SK-N-MC (cell line): ENCODE results near the gene BAZ1B.

Experiments used
- DNase-seq: peaks from one replicate; pipeline ENCODE4 v3.0.0-alpha.2; 2011; ENCODE audit warnings: low read depth, low spot score
- H3K27ac ChIP-seq: fragments of 200-600 bp; sonication (generic); 2 replicates; pipeline ENCODE4 v1.5.1; 2016; ENCODE audit warnings: mixed run types
- H3K36me3 ChIP-seq: fragments of 200-600 bp; sonication (generic); 2 replicates; pipeline ENCODE4 v1.6.1; 2017; ENCODE audit warnings: antibody characterized with exemption, low read length, mixed read lengths; ENCODE audit not compliant: insufficient read depth
- H3K4me3 ChIP-seq: fragments of 200-600 bp; sonication (generic); 2 replicates; pipeline ENCODE4 v1.5.1; 2016
- H3K9ac ChIP-seq: fragments of 200-600 bp; sonication (generic); 2 replicates; pipeline ENCODE4 v1.8.0; 2017; ENCODE audit warnings: mixed run types, mixed read lengths; ENCODE audit not compliant: insufficient read length
- H3K9me3 ChIP-seq: fragments of 200-600 bp; sonication (generic); 2 replicates; pipeline ENCODE4 v1.6.1; 2017; ENCODE audit warnings: low read depth, mild to moderate bottlenecking, antibody characterized with exemption, low read length, moderate library complexity, mixed read lengths
- EZH2 ChIP-seq: fragments of 200-600 bp; sonication (generic); IDR thresholded peaks from one replicate; pipeline ENCODE4 v1.6.1; 2017; ENCODE audit warnings: antibody characterized with exemption
- FOXP2 ChIP-seq: optimal IDR thresholded peaks from 2 replicates; pipeline ENCODE3; 2011; ENCODE audit warnings: mild to moderate bottlenecking, moderate library complexity; ENCODE audit not compliant: insufficient read depth; ENCODE audit errors: extremely low read length, control extremely low read depth
- POLR2AphosphoS5 ChIP-seq: IDR thresholded peaks from 2 replicates; pipeline ENCODE4 v1.6.1; 2012; ENCODE audit warnings: mild to moderate bottlenecking, low read depth, low read length, borderline replicate concordance

BAZ1B gene

GRCh38 chr7:73397521-73398281 is 124.4 kb downstream of the BAZ1B start:
- H3K9ac ChIP-seq, result no peak overlapping the region
- no peaks in the 10 kb centered on the region for H3K9me3 ChIP-seq
- H3K36me3 ChIP-seq, result no peaks in the 10 kb centered on the region
- TF ChIP-seq POLR2AphosphoS5, result no peak
- no peak for TF ChIP-seq FOXP2
- TF ChIP-seq EZH2, result no peak
- H3K4me3 ChIP-seq, result no peak overlapping the region
- DNase-seq, result no peak
- H3K27ac ChIP-seq, result no peak overlapping the region

DNA sequence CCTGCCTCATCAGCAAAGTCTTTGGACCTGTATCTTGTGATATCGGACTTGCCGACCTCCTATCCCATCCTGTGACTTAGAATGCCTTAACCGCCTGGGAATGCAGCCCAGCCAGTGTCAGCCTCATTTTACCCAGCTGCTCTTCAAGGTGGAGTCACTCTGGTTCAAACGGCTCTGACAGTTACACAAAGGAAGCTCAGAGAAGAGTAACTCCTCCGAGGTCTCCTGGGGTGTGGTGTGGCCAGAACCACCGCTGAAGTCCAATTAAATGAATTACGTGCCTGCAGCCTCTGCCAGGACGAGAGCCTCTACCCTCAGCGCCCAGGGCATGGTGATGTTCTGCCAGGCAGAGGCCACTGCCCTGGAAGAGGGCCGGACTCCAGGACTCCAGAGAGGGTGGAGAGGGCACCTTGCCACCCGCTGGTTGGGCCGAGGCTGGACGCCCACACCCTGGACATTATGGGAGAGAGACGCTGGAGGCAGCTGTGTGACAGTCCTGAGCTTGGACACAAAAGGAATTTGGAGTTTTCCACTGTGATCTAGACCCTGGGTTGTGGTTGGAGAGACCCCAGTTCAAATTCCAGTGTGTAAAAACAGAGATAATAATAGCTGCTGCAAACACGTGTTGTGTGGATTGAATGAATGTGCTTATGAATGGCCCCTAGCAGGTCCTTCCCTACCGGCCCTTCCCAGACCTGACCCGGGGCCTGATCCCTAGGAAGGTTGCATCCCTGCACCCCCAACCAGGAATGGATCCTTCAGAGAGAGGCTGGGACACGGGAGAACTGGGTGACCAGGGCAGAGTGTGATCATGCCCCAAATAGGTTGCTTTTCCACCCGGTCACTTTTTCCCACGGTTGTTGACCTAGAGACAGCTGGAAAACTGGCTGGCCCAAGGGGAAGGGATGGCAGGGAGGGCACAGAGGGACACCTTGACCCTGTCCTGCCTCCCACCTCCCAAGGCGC is 126.3 kb downstream of the BAZ1B start:
- TF ChIP-seq POLR2AphosphoS5 (no peak), EZH2 (no peak), FOXP2 (no peak)
- DNase-seq, result no peak
- Histone ChIP-seq H3K9me3 (no peaks in the 10 kb centered on the region), H3K4me3 (no peak overlapping the region), H3K36me3 (no peaks in the 10 kb centered on the region), H3K9ac (no peak overlapping the region), H3K27ac (no peak overlapping the region)

DNA sequence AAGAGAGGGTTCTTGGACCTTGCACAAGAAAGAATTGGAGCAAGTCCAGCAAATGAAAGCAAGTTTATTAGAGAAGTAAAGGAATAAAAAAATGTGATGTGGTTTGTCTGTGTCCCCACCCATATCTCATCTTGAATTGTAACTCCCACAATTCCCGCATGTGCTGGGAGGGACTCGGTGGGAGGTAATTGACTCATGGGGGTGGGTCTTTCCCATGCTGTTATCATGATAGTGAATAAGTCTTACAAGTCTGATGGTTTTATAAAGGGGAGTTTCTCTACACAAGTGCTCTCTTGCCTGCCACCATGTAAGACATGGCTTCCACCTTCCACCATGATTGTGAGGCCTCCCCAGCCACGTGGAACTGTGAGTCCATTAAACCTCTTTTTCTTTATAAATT is 127.7 kb downstream of the BAZ1B start:
- Histone ChIP-seq H3K9ac (no peak overlapping the region), H3K4me3 (no peak overlapping the region), H3K36me3 (no peaks in the 10 kb centered on the region), H3K9me3 (no peaks in the 10 kb centered on the region), H3K27ac (no peak overlapping the region)
- no peak for DNase-seq
- TF ChIP-seq POLR2AphosphoS5 (no peak), FOXP2 (no peak), EZH2 (no peak)

GRCh38 chr7:73391396-73391795 is 130.7 kb downstream of the BAZ1B start:
- Histone ChIP-seq H3K4me3 (no peak overlapping the region), H3K9me3 (no peaks in the 10 kb centered on the region), H3K9ac (no peak overlapping the region), H3K27ac (no peak overlapping the region), H3K36me3 (no peaks in the 10 kb centered on the region)
- no peak for DNase-seq
- TF ChIP-seq FOXP2 (no peak), EZH2 (no peak), POLR2AphosphoS5 (no peak)
